Neural progenitor cell (in vitro differentiated cells): ENCODE data around the gene GRIK3. TPM values are rescaled to one million over a fixed set of nuclear protein-coding genes. Genes with fewer than 3 reads are reported as not detected.
A peak's percentile ranks its signal among the peaks of the same experiment; 100 is the strongest.

ENCODE experiments used
- DNase-seq: peaks from one replicate; pipeline ENCODE4 v3.0.0-alpha.2; 2016; ENCODE audit warnings: low spot score
- H2AFZ ChIP-seq: fragments of 200-600 bp; sonication (generic); replicated peaks from 2 replicates; pipeline ENCODE4 v1.6.1; 2016; ENCODE audit warnings: antibody characterized with exemption
- H3F3A ChIP-seq: fragments of 200-600 bp; sonication (generic); 2 replicates; pipeline ENCODE4 v1.6.1; 2016; ENCODE audit warnings: antibody characterized with exemption, low read depth
- H3K27ac ChIP-seq: fragments of 200-600 bp; sonication (generic); 2 replicates; pipeline ENCODE4 v1.5.1; 2016; ENCODE audit warnings: mild to moderate bottlenecking
- H3K27me3 ChIP-seq: fragments of 200-600 bp; sonication (generic); 2 replicates; pipeline ENCODE4 v1.6.1; 2016; ENCODE audit warnings: mild to moderate bottlenecking, moderate library complexity
- H3K36me3 ChIP-seq: fragments of 200-600 bp; sonication (generic); 2 replicates; pipeline ENCODE4 v1.5.1; 2016
- H3K4me1 ChIP-seq: fragments of 200-600 bp; sonication (generic); 2 replicates; pipeline ENCODE4 v1.6.1; 2016; ENCODE audit warnings: mixed run types
- H3K4me2 ChIP-seq: fragments of 200-600 bp; sonication (generic); 2 replicates; pipeline ENCODE4 v1.6.1; 2016
- H3K4me3 ChIP-seq: fragments of 200-600 bp; sonication (generic); 2 replicates; pipeline ENCODE4 v1.5.1; 2016
- H3K79me2 ChIP-seq: fragments of 200-600 bp; sonication (generic); 2 replicates; pipeline ENCODE4 v1.6.1; 2016; ENCODE audit warnings: low read depth
- H3K9ac ChIP-seq: fragments of 200-600 bp; sonication (generic); 2 replicates; pipeline ENCODE4 v1.6.1; 2016
- H3K9me3 ChIP-seq: fragments of 200-600 bp; sonication (generic); 2 replicates; pipeline ENCODE4 v1.5.1; 2016; ENCODE audit warnings: low read depth
- H4K20me1 ChIP-seq: fragments of 200-600 bp; sonication (generic); 2 replicates; pipeline ENCODE4 v1.6.1; 2016; ENCODE audit warnings: low read depth
- H3K27ac Mint-ChIP-seq: 3 replicates; pipeline ENCODE4 v1.8.0; 2021; ENCODE audit warnings: mixed read lengths
- H3K27me3 Mint-ChIP-seq: 2 replicates; pipeline ENCODE4 v1.8.0; 2022; ENCODE audit warnings: low read depth, mild to moderate bottlenecking, inconsistent platforms, moderate library complexity, mixed read lengths; ENCODE audit not compliant: insufficient read depth
- H3K36me3 Mint-ChIP-seq: 3 replicates; pipeline ENCODE4 v1.8.0; 2021; ENCODE audit warnings: mixed read lengths
- H3K4me1 Mint-ChIP-seq: 3 replicates; pipeline ENCODE4 v1.8.0; 2021; ENCODE audit warnings: mixed read lengths
- H3K4me3 Mint-ChIP-seq: 3 replicates; pipeline ENCODE4 v1.8.0; 2021; ENCODE audit warnings: mild to moderate bottlenecking, moderate library complexity, mixed read lengths
- H3K9me3 Mint-ChIP-seq: 3 replicates; pipeline ENCODE4 v1.8.0; 2020; ENCODE audit warnings: mixed read lengths
- EZH2 ChIP-seq: fragments of 200-600 bp; sonication (generic); IDR thresholded peaks from 2 replicates; pipeline ENCODE4 v1.6.1; 2017; ENCODE audit warnings: antibody characterized with exemption, mild to moderate bottlenecking, moderate library complexity
- EZH2phosphoT487 ChIP-seq: fragments of 200-600 bp; sonication (generic); IDR thresholded peaks from 2 replicates; pipeline ENCODE4 v1.6.1; 2017; ENCODE audit warnings: antibody characterized with exemption
- total RNA-seq: library from RNA; depleted of rRNA; stranded (reverse); fragments of >200 nt; gene quantifications from 2 replicates; pipeline ENCODE4 v1.2.3, GENCODE V29; 2015; ENCODE audit warnings: low replicate concordance
- TF ChIP-seq, protein P1 (sequence below): fragments of 200-600 bp; sonication (generic); IDR thresholded peaks from 2 replicates; pipeline ENCODE4 v1.5.1; 2017; ENCODE audit warnings: antibody characterized with exemption, mild to moderate bottlenecking

The GRIK3 gene
- total RNA-seq, 1 donor from 2014 or later = 1.7 TPM

DNA sequence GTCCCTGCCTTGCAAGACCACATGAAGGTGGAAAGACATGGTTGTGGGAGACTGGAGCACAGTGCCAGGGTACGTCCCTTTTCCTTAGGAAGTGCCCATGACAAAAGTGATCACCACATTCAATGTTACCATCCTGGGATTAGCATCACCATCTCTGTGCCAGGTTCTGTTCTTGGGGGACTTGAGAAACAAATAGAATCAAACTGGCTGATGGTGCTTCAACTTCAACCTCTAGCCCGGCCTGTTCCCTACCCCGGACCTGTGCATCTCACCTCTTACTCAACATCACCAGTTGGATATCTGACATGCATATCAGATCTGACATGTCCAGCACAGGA is 153.3 kb downstream of the GRIK3 start:
- H3K27ac ChIP-seq = no peak overlapping the region
- H3K27me3 ChIP-seq = no peaks in the 10 kb centered on the region
- no peak for TF ChIP-seq EZH2
- TF ChIP-seq, protein P1, sequence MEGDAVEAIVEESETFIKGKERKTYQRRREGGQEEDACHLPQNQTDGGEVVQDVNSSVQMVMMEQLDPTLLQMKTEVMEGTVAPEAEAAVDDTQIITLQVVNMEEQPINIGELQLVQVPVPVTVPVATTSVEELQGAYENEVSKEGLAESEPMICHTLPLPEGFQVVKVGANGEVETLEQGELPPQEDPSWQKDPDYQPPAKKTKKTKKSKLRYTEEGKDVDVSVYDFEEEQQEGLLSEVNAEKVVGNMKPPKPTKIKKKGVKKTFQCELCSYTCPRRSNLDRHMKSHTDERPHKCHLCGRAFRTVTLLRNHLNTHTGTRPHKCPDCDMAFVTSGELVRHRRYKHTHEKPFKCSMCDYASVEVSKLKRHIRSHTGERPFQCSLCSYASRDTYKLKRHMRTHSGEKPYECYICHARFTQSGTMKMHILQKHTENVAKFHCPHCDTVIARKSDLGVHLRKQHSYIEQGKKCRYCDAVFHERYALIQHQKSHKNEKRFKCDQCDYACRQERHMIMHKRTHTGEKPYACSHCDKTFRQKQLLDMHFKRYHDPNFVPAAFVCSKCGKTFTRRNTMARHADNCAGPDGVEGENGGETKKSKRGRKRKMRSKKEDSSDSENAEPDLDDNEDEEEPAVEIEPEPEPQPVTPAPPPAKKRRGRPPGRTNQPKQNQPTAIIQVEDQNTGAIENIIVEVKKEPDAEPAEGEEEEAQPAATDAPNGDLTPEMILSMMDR = no peak
- no peak for TF ChIP-seq EZH2phosphoT487
- Mint-ChIP-seq H3K4me3 (no peak overlapping the region), H3K9me3 (no peaks in the 10 kb centered on the region), H3K4me1 (no peaks in the 10 kb centered on the region), H3K36me3 (no peaks in the 10 kb centered on the region), H3K27ac (no peak overlapping the region), H3K27me3 (peaks cover 13% of the 10 kb centered on the region)
- no peak for DNase-seq
- H4K20me1 ChIP-seq = no peaks in the 10 kb centered on the region
- no peaks in the 10 kb centered on the region for H3K9me3 ChIP-seq
- peaks cover 4% of the 10 kb centered on the region for H3K4me1 ChIP-seq
- H3F3A ChIP-seq = no peaks in the 10 kb centered on the region
- no peak overlapping the region for H3K4me2 ChIP-seq
- no peak overlapping the region for H2AFZ ChIP-seq
- no peaks in the 10 kb centered on the region for H3K36me3 ChIP-seq
- H3K79me2 ChIP-seq = no peaks in the 10 kb centered on the region
- H3K4me3 ChIP-seq = no peak overlapping the region
- no peak overlapping the region for H3K9ac ChIP-seq

DNA sequence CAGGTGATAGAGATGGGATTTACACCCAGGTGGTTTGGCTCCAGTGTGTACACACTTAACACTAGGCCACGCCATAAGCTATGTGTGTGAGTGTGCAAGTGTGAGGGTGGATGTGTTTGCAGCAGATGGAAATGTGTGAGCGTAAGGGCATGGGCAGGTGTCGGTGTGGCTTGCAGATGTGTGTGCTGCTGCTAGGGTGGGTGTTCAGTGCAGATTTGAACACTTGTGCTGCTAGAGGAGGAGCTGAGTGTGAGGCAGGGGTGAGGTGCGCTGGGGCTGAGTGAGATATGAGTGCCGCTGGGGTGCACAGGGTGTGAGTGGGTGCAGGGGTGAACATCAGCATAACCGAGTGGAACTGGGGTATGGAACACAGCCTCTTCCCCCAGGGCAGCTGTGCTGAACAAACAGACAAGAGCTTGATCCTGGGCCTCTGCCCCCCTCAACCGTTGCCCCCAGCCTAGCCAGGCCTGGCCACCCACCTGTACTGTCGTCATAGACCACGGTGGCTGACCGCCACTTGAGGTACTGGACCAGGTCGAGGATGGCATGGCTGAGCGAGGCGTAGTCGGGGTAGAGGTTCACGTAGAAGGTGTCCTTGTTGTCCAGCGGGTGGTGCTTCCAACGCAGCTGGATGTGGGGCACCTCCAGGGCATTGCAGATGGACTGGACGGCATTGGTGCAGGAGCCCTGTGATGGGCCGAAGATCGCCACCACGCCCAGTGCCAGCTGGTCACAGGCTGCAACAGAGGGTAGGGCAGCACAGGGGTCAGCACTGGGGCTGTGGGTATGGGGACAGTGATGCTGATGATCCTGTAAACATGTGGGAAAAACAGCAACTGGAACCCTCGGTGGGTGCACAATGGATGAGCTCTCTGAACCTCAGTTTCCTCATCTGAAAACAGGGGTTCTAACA is 153.9 kb downstream of the GRIK3 start:
- no peak for TF ChIP-seq EZH2
- TF ChIP-seq, protein P1 = no peak
- TF ChIP-seq EZH2phosphoT487 = no peak
- no peaks in the 10 kb centered on the region for H3K9me3 ChIP-seq
- H3K79me2 ChIP-seq = no peaks in the 10 kb centered on the region
- H3K36me3 Mint-ChIP-seq = no peaks in the 10 kb centered on the region
- H3K27ac ChIP-seq = no peak overlapping the region
- H3K4me3 Mint-ChIP-seq = peak overlapping the region; percentile 33
- peaks cover 13% of the 10 kb centered on the region for H3K27me3 Mint-ChIP-seq
- H2AFZ ChIP-seq = no peak overlapping the region
- no peaks in the 10 kb centered on the region for H3K36me3 ChIP-seq
- peak overlapping the region; percentile 91 for H3K27ac Mint-ChIP-seq
- H3K27me3 ChIP-seq = no peaks in the 10 kb centered on the region
- no peaks in the 10 kb centered on the region for H3F3A ChIP-seq
- no peak overlapping the region for H3K4me2 ChIP-seq
- no peaks in the 10 kb centered on the region for H3K4me1 Mint-ChIP-seq
- H3K9ac ChIP-seq = no peak overlapping the region
- H3K4me3 ChIP-seq = no peak overlapping the region
- DNase-seq = no peak
- H3K4me1 ChIP-seq = no peaks in the 10 kb centered on the region
- no peaks in the 10 kb centered on the region for H3K9me3 Mint-ChIP-seq
- H4K20me1 ChIP-seq = no peaks in the 10 kb centered on the region

DNA sequence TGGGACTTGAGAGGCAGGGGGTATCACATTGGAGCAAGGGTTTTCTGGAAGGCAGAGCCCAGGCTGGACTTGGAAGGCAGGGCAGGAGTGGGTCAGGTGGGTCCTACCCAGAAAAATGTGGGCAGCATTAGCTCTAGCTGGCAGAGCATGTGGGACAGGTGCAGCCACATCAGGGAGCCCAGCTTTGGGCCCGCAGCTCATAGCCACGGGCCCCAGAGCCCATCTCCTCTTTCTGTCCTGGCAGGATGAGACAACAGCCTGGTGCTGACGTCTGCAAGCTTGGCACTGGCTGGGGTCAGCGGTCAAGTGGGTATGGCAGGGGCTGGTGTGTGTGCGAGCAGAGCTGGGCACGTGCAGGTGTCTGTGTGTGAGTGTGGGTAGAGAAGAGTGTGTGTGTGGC is 154.7 kb downstream of the GRIK3 start:
- H3K9me3 Mint-ChIP-seq = no peaks in the 10 kb centered on the region
- Histone ChIP-seq H3K9me3 (no peaks in the 10 kb centered on the region), H3K27ac (no peak overlapping the region), H3K36me3 (no peaks in the 10 kb centered on the region), H3K27me3 (no peaks in the 10 kb centered on the region), H2AFZ (no peak overlapping the region), H3F3A (no peaks in the 10 kb centered on the region), H4K20me1 (no peaks in the 10 kb centered on the region), H3K9ac (no peak overlapping the region), H3K4me1 (no peaks in the 10 kb centered on the region), H3K4me3 (no peak overlapping the region), H3K79me2 (no peaks in the 10 kb centered on the region), H3K4me2 (no peak overlapping the region)
- no peaks in the 10 kb centered on the region for H3K4me1 Mint-ChIP-seq
- peak overlapping the region; percentile 91 for H3K27ac Mint-ChIP-seq
- H3K36me3 Mint-ChIP-seq = no peaks in the 10 kb centered on the region
- H3K4me3 Mint-ChIP-seq = no peak overlapping the region
- TF ChIP-seq EZH2 = no peak
- TF ChIP-seq, protein P1 = no peak
- TF ChIP-seq EZH2phosphoT487 = no peak
- H3K27me3 Mint-ChIP-seq = peaks cover 13% of the 10 kb centered on the region
- DNase-seq = no peak
